Gastroesophageal sphincter (tissue), 3 donors: ENCODE results near the gene ERC1.

Experiments
- CTCF ChIP-seq, 4 experiments: fragments of 200-600 bp in 2 of 4; fragments of 450-650 bp in 2 of 4; sonication (generic) in 1 of 4; IDR thresholded peaks; one replicate each; pipeline ENCODE4 v1.5.1; 2017 to 2019; ENCODE audit warnings: antibody characterized with exemption in 4 of 4, mild to moderate bottlenecking in 2 of 4, moderate library complexity in 2 of 4
- EP300 ChIP-seq: sonication (generic); formaldehyde crosslinking; IDR thresholded peaks from one replicate; pipeline ENCODE4 v1.6.1; 2017; ENCODE audit warnings: antibody characterized with exemption, mild to moderate bottlenecking
- POLR2AphosphoS5 ChIP-seq: sonication (generic); formaldehyde crosslinking; IDR thresholded peaks from one replicate; pipeline ENCODE4 v1.6.1; 2017; ENCODE audit warnings: antibody characterized with exemption

- TF ChIP-seq POLR2AphosphoS5: no peak
- TF ChIP-seq CTCF (IDR thresholded peaks at IDR 0.05): no peak
- TF ChIP-seq EP300: no peak
Measured at GRCh38 chr12:1533205-1533601, 542.2 kb downstream of the ERC1 start.
